Activated CD4-positive, alpha-beta T cell treated with anti-CD3 and anti-CD28 coated beads for 1 hour (primary cell): ENCODE data around the gene MAP3K19.
"Not testable (repeated sequence)": the region's sequence is repeated elsewhere in the genome, so short reads cannot be mapped to it uniquely, and the experiment has no call there.

Experiments
- DNase-seq: peaks from one replicate; pipeline ENCODE4 v3.0.0-alpha.2; 2020

Gene MAP3K19

GRCh38 chr2:135047300-135047699, at the start of gene MAP3K19:
Gene MAP3K19 (minus strand): TSS chr2:135047447. CDS start chr2:135024647, 22,800 bp downstream.
- DNase-seq, result no peak

GRCh38 chr2:135096665-135097446, 49.6 kb upstream of the MAP3K19 start:
- no peak for DNase-seq

- DNase-seq, result no peak
Measured at GRCh38 chr2:135095591-135095990, 48.3 kb upstream of the MAP3K19 start.

- no peak for DNase-seq
Measured at GRCh38 chr2:135094508-135094907, 47.3 kb upstream of the MAP3K19 start.

GRCh38 chr2:135093670-135094330, 46.6 kb upstream of the MAP3K19 start:
- no peak for DNase-seq

GRCh38 chr2:135093193-135093592, 45.9 kb upstream of the MAP3K19 start:
- DNase-seq, result no peak

GRCh38 chr2:135091681-135092080, 44.4 kb upstream of the MAP3K19 start:
- DNase-seq, result no peak

GRCh38 chr2:135089597-135089996, 42.4 kb upstream of the MAP3K19 start:
- not testable (repeated sequence) for DNase-seq

GRCh38 chr2:135086222-135086621, 39.0 kb upstream of the MAP3K19 start:
- DNase-seq, result no peak

GRCh38 chr2:135078417-135078816, 31.2 kb upstream of the MAP3K19 start:
- no peak for DNase-seq

- no peak for DNase-seq
Measured at GRCh38 chr2:135076556-135076955, 29.3 kb upstream of the MAP3K19 start.

GRCh38 chr2:135074216-135074615, 27.0 kb upstream of the MAP3K19 start:
- no peak for DNase-seq

- no peak for DNase-seq
Measured at GRCh38 chr2:135072125-135072997, 25.1 kb upstream of the MAP3K19 start.

GRCh38 chr2:135066710-135067109, 19.5 kb upstream of the MAP3K19 start:
- DNase-seq, result no peak

- no peak for DNase-seq
Measured at GRCh38 chr2:135064149-135064548, 16.9 kb upstream of the MAP3K19 start.

- DNase-seq, result no peak
Measured at GRCh38 chr2:135063210-135063609, 16.0 kb upstream of the MAP3K19 start.

- DNase-seq, result no peak
Measured at GRCh38 chr2:135059577-135059976, 12.3 kb upstream of the MAP3K19 start.

- no peak for DNase-seq
Measured at GRCh38 chr2:135056790-135057189, 9.5 kb upstream of the MAP3K19 start.

- no peak for DNase-seq
Measured at GRCh38 chr2:135055182-135055786, 8.0 kb upstream of the MAP3K19 start.

GRCh38 chr2:135052997-135053474, 5.8 kb upstream of the MAP3K19 start:
- no peak for DNase-seq

- peak; percentile 87 for DNase-seq
Measured at GRCh38 chr2:135052042-135052876, 5.0 kb upstream of the MAP3K19 start, which contains the start of gene RAB3GAP1. Gene RAB3GAP1 (plus strand): TSS chr2:135052292. CDS start chr2:135052308, 16 bp downstream.

- no peak for DNase-seq
Measured at GRCh38 chr2:135050684-135051083, 3.4 kb upstream of the MAP3K19 start.
